NCI-H1694 (cell line): ENCODE results near the gene SPAAR.
"Not testable (repeated sequence)": the region's sequence is repeated elsewhere in the genome, so short reads cannot be mapped to it uniquely, and the experiment has no call there.

Experiments
- DNase-seq: peaks from one replicate; lab custom pipeline; 2025; lab: John Stamatoyannopoulos, UW

Gene SPAAR

GRCh38 chr9:35904338-35904737 lies 5.0 kb upstream of the SPAAR start:
- no peak for DNase-seq

- DNase-seq = no peak
Observed at GRCh38 chr9:35905051-35905781, 4.1 kb upstream of the SPAAR start.

- no peak for DNase-seq
Observed at GRCh38 chr9:35905912-35906679, 3.2 kb upstream of the SPAAR start, which contains the start of gene HRCT1. TSS of gene HRCT1 (plus strand) at chr9:35906202. CDS start at chr9:35906288, 86 bp downstream.

GRCh38 chr9:35906923-35907699 lies 2.2 kb upstream of the SPAAR start:
- no peak for DNase-seq

- DNase-seq = peak; percentile 68
Observed at GRCh38 chr9:35907711-35908503, 1.4 kb upstream of the SPAAR start.

- peak; percentile 51 for DNase-seq
Observed at GRCh38 chr9:35908504-35909125, 675 bp upstream of the SPAAR start.

- DNase-seq = no peak
Observed at GRCh38 chr9:35909687-35910612, 660 bp downstream of the SPAAR start.

- peak; percentile 73 for DNase-seq
Observed at GRCh38 chr9:35910613-35911359, 1.5 kb downstream of the SPAAR start.

GRCh38 chr9:35911690-35912089 lies 2.4 kb downstream of the SPAAR start:
- no peak for DNase-seq

GRCh38 chr9:35912791-35913400 lies 3.6 kb downstream of the SPAAR start:
- DNase-seq = no peak

GRCh38 chr9:35913429-35913828 lies 4.1 kb downstream of the SPAAR start:
- DNase-seq = not testable (repeated sequence)

- no peak for DNase-seq
Observed at GRCh38 chr9:35914301-35914807, 5.1 kb downstream of the SPAAR start.

GRCh38 chr9:35915681-35916294 lies 6.5 kb downstream of the SPAAR start:
- no peak for DNase-seq

GRCh38 chr9:35917261-35917660 lies 8.0 kb downstream of the SPAAR start:
- DNase-seq = no peak

GRCh38 chr9:35918780-35919179 lies 9.5 kb downstream of the SPAAR start:
- DNase-seq = no peak

GRCh38 chr9:35919212-35920008 lies 10.1 kb downstream of the SPAAR start:
- no peak for DNase-seq

GRCh38 chr9:35920051-35920620 lies 10.8 kb downstream of the SPAAR start:
- DNase-seq = no peak
